CD4-positive, alpha-beta T cell treated with Interleukin-15 for 1 hour (primary cell): ENCODE measurements around the gene GBP2.

ENCODE experiments used
- DNase-seq: peaks from one replicate; pipeline ENCODE4 v3.0.0-alpha.2; 2020

The GBP2 gene

GRCh38 chr1:89060091-89060490 is 65.8 kb downstream of the GBP2 start:
- DNase-seq = no peak
